WTC11 (cell line): ENCODE measurements around the gene GRAMD1B.

Experiments used
- CREB1 ChIP-seq: sonication (generic); formaldehyde crosslinking; IDR thresholded peaks from 2 replicates; pipeline ENCODE4 v1.8.0; 2023; ENCODE audit warnings: mild to moderate bottlenecking, missing genetic modification reagents
- ESRRA ChIP-seq: sonication (generic); formaldehyde crosslinking; IDR thresholded peaks from 2 replicates; pipeline ENCODE4 v1.8.1; 2022; ENCODE audit warnings: mild to moderate bottlenecking, missing genetic modification reagents, borderline replicate concordance
- GABPB1 ChIP-seq: sonication (generic); formaldehyde crosslinking; IDR thresholded peaks from 2 replicates; pipeline ENCODE4 v1.8.1; 2023; ENCODE audit warnings: mild to moderate bottlenecking, missing genetic modification reagents
- HMGA2 ChIP-seq: fragments of 250-450 bp; sonication (Bioruptor Pico); IDR thresholded peaks from 2 replicates; pipeline ENCODE4 v1.4.0; 2021; ENCODE audit warnings: mild to moderate bottlenecking, moderate library complexity
- TEAD4 ChIP-seq: sonication (generic); formaldehyde crosslinking; IDR thresholded peaks from 2 replicates; pipeline ENCODE4 v1.8.0; 2022; ENCODE audit warnings: mild to moderate bottlenecking, missing genetic modification reagents
- ZNF263 ChIP-seq: sonication (generic); formaldehyde crosslinking; IDR thresholded peaks from 2 replicates; pipeline ENCODE4 v1.8.1; 2022; ENCODE audit warnings: low read depth, mild to moderate bottlenecking, moderate library complexity, missing genetic modification reagents
- TF ChIP-seq, protein P1 (sequence below): fragments of 200-600 bp; IDR thresholded peaks from 2 replicates; pipeline ENCODE4 v1.8.0; 2022; ENCODE audit warnings: antibody characterized with exemption
- TF ChIP-seq, protein P2 (sequence below): fragments of 250-450 bp; sonication (Bioruptor Pico); IDR thresholded peaks from 2 replicates; pipeline ENCODE4 v1.9.0; 2021; ENCODE audit warnings: moderate library complexity, mild to moderate bottlenecking, inconsistent platforms, borderline replicate concordance

GRCh38 chr11:123481640-123482039 is 51.6 kb downstream of the GRAMD1B start:
- TF ChIP-seq, protein P1, sequence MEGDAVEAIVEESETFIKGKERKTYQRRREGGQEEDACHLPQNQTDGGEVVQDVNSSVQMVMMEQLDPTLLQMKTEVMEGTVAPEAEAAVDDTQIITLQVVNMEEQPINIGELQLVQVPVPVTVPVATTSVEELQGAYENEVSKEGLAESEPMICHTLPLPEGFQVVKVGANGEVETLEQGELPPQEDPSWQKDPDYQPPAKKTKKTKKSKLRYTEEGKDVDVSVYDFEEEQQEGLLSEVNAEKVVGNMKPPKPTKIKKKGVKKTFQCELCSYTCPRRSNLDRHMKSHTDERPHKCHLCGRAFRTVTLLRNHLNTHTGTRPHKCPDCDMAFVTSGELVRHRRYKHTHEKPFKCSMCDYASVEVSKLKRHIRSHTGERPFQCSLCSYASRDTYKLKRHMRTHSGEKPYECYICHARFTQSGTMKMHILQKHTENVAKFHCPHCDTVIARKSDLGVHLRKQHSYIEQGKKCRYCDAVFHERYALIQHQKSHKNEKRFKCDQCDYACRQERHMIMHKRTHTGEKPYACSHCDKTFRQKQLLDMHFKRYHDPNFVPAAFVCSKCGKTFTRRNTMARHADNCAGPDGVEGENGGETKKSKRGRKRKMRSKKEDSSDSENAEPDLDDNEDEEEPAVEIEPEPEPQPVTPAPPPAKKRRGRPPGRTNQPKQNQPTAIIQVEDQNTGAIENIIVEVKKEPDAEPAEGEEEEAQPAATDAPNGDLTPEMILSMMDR = no peak
- TF ChIP-seq, protein P2, sequence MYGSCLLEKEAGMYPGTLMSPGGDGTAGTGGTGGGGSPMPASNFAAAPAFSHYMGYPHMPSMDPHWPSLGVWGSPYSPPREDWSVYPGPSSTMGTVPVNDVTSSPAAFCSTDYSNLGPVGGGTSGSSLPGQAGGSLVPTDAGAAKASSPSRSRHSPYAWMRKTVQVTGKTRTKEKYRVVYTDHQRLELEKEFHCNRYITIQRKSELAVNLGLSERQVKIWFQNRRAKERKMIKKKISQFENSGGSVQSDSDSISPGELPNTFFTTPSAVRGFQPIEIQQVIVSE (CRISPR knock-in tag) = no peak
- TF ChIP-seq CREB1 (CRISPR knock-in tag) = no peak
- TF ChIP-seq ZNF263 = no peak
- no peak for TF ChIP-seq HMGA2 (CRISPR knock-in tag)
- no peak for TF ChIP-seq TEAD4 (CRISPR knock-in tag)
- TF ChIP-seq GABPB1 (CRISPR knock-in tag) = no peak
- TF ChIP-seq ESRRA (CRISPR knock-in tag) = no peak
